ENCODE measurements around the gene ZNF385B.
"Not testable (repeated sequence)": the region's sequence is repeated elsewhere in the genome, so short reads cannot be mapped to it uniquely, and the experiment has no call there.

The ZNF385B gene

GRCh38 chr2:179802051-179802882, 59.1 kb downstream of the ZNF385B start:
- no peak for DNase-seq (ENCODE audit: low read depth in 2 of 2)

GRCh38 chr2:179800776-179801175, 60.6 kb downstream of the ZNF385B start:
- DNase-seq (ENCODE audit: low read depth in 2 of 2), result no peak

GRCh38 chr2:179796213-179797007, 65.0 kb downstream of the ZNF385B start:
- DNase-seq (ENCODE audit: low read depth in 2 of 2), result no peak

GRCh38 chr2:179793902-179794301, 67.5 kb downstream of the ZNF385B start:
- DNase-seq (ENCODE audit: low read depth in 2 of 2), result no peak

- DNase-seq (ENCODE audit: low read depth in 2 of 2), result no peak
Observed at GRCh38 chr2:179793238-179793637, 68.2 kb downstream of the ZNF385B start.

GRCh38 chr2:179790235-179791217, 70.9 kb downstream of the ZNF385B start:
- no peak for DNase-seq (ENCODE audit: low read depth in 2 of 2)

GRCh38 chr2:179788104-179788503, 73.3 kb downstream of the ZNF385B start:
- DNase-seq (ENCODE audit: low read depth in 2 of 2), result no peak

GRCh38 chr2:179787601-179788000, 73.8 kb downstream of the ZNF385B start:
- no peak for DNase-seq (ENCODE audit: low read depth in 2 of 2)

- DNase-seq (ENCODE audit: low read depth in 2 of 2), result no peak
Observed at GRCh38 chr2:179785902-179786301, 75.5 kb downstream of the ZNF385B start.

GRCh38 chr2:179782346-179782745, 79.1 kb downstream of the ZNF385B start:
- DNase-seq (ENCODE audit: low read depth in 2 of 2), result not testable (repeated sequence)

- DNase-seq (ENCODE audit: low read depth in 2 of 2), result no peak
Observed at GRCh38 chr2:179773986-179774385, 87.4 kb downstream of the ZNF385B start.

- DNase-seq (ENCODE audit: low read depth in 2 of 2), result no peak
Observed at GRCh38 chr2:179772346-179772745, 89.1 kb downstream of the ZNF385B start.

GRCh38 chr2:179771791-179772190, 89.6 kb downstream of the ZNF385B start:
- no peak for DNase-seq (ENCODE audit: low read depth in 2 of 2)

GRCh38 chr2:179770029-179770428, 91.4 kb downstream of the ZNF385B start:
- no peak for DNase-seq (ENCODE audit: low read depth in 2 of 2)

- no peak for DNase-seq (ENCODE audit: low read depth in 2 of 2)
Observed at GRCh38 chr2:179769323-179769722, 92.1 kb downstream of the ZNF385B start.

GRCh38 chr2:179768765-179769164, 92.6 kb downstream of the ZNF385B start:
- no peak for DNase-seq (ENCODE audit: low read depth in 2 of 2)

GRCh38 chr2:179765666-179766065, 95.7 kb downstream of the ZNF385B start:
- no peak for DNase-seq (ENCODE audit: low read depth in 2 of 2)

GRCh38 chr2:179764710-179765109, 96.7 kb downstream of the ZNF385B start:
- no peak for DNase-seq (ENCODE audit: low read depth in 2 of 2)

- DNase-seq (ENCODE audit: low read depth in 2 of 2), result no peak
Observed at GRCh38 chr2:179758636-179759035, 102.8 kb downstream of the ZNF385B start.

- no peak for DNase-seq (ENCODE audit: low read depth in 2 of 2)
Observed at GRCh38 chr2:179751163-179751809, 110.1 kb downstream of the ZNF385B start.

- no peak for DNase-seq (ENCODE audit: low read depth in 2 of 2)
Observed at GRCh38 chr2:179749210-179749609, 112.2 kb downstream of the ZNF385B start.

All from stimulated activated CD8-positive, alpha-beta memory T cell treated with anti-CD3 and anti-CD28 coated beads, Interleukin-15, amount 100 ng/mL, for 4 hours (primary cell).